ENCODE data around the gene TEPSIN.

TEPSIN gene

GRCh38 chr17:81187586-81188490 is 51.0 kb downstream of the TEPSIN start:
- DNase-seq, result no peak

GRCh38 chr17:81187120-81187519 is 51.7 kb downstream of the TEPSIN start:
- no peak for DNase-seq

- no peak for DNase-seq
These were observed 52.7 kb downstream of the TEPSIN start for GRCh38 chr17:81186203-81186602.

- DNase-seq, result no peak
These were observed 54.3 kb downstream of the TEPSIN start for GRCh38 chr17:81184555-81184954.

GRCh38 chr17:81183807-81184206 is 55.0 kb downstream of the TEPSIN start:
- DNase-seq, result no peak

- no peak for DNase-seq
These were observed 55.5 kb downstream of the TEPSIN start for GRCh38 chr17:81183316-81183715.

- no peak for DNase-seq
These were observed 56.3 kb downstream of the TEPSIN start for GRCh38 chr17:81182596-81182995.

- DNase-seq, result no peak
These were observed 57.1 kb downstream of the TEPSIN start for GRCh38 chr17:81181811-81182185.

GRCh38 chr17:81180836-81181810 is 57.7 kb downstream of the TEPSIN start:
- no peak for DNase-seq

GRCh38 chr17:81179861-81180260 is 59.0 kb downstream of the TEPSIN start:
- no peak for DNase-seq

- no peak for DNase-seq
These were observed 59.6 kb downstream of the TEPSIN start for GRCh38 chr17:81179220-81179619.
